CMK (cell line): ENCODE measurements around the gene CPPED1.
A peak's percentile ranks its signal among the peaks of the same experiment; 100 is the strongest.
"Not testable (repeated sequence)": the region's sequence is repeated elsewhere in the genome, so short reads cannot be mapped to it uniquely, and the experiment has no call there.

Experiments used
- DNase-seq: peaks from one replicate; pipeline ENCODE4 v3.0.0-alpha.2; 2010; ENCODE audit warnings: low read depth

The CPPED1 gene, protein sequence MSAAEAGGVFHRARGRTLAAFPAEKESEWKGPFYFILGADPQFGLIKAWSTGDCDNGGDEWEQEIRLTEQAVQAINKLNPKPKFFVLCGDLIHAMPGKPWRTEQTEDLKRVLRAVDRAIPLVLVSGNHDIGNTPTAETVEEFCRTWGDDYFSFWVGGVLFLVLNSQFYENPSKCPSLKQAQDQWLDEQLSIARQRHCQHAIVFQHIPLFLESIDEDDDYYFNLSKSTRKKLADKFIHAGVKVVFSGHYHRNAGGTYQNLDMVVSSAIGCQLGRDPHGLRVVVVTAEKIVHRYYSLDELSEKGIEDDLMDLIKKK

DNA sequence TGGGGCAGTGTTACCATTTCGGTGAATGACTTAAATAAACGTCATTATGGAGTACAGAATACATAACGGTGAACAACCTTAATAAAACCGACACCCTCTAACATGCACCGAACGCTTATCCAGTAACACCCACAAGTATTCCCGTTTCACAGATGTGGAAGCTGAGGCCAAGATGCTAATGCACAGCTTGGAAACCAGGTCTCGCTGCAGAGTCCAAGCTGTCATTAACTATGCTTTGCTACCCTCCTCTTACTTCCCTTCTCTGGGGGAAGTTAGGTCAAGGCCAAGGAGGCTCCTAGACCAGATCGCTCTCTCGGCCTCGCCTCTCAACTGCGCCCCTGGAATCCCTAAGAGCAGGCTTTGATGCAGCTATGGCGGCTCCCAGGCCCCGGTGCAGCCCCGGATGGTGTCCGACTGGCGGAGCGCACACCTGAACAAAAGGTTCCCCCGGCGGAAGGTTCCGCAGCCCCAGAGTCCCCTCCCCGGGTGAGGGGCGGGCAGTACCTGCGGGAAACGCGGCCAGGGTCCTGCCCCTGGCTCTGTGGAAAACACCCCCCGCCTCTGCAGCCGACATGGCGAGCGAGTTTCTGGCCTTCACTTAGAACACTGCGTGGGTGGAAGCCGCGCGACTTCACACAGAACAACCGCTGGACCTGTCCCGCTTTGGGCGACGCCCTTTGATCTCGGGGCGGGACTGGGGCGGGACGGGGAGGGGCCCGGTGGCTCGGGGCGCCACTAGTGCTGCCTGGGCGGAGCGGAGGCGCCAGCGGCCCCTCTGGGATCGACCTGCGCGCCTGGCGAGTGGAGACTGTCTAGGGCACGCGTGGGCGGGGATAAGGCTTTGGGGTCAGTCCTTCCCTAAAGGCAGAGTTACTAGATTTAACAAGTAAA, at the start of gene CPPED1:
TSS of gene CPPED1 (minus strand) at position 685 of the 891 bp plus-strand sequence. CDS start at position 574, 111 bp downstream.
- peak; percentile 83 for DNase-seq

DNA sequence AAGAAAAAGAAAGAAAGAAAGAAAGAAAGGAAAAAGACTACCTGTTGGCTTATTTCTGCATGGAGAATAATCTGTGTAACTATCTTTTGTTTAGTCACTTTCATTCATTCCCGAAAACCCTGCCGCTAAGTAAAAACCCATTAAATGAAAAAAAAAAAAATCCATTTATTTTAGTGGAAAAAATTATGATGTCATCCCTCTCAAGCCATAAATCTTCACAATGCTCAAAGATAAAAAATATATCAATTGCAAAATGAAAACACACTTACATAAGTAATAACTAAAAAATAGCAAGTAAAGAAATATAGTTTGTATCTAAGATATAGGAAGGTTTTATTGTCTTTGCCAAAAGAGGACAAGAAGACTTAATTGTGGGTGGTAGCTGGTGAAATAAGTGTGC, 46.5 kb upstream of the CPPED1 start:
- no peak for DNase-seq

DNA sequence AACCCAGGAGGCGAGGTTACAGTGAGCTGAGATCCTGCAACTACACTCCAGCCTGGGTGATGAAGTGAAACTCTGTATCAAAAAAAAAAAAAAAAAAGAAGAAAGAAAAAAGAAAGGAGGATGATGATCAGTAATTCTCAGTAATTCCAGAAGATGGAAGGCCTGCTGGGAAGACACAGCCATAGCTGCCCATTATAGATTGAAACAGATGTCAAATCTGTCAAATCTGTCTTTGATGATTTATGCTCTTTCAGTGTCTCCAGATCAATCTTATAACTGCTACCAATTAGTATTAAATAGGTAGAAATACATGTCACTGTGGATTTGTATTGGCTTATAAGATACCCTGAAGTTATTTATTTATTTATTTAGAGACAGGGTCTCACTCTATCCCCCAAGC, 42.9 kb upstream of the CPPED1 start:
- no peak for DNase-seq

DNA sequence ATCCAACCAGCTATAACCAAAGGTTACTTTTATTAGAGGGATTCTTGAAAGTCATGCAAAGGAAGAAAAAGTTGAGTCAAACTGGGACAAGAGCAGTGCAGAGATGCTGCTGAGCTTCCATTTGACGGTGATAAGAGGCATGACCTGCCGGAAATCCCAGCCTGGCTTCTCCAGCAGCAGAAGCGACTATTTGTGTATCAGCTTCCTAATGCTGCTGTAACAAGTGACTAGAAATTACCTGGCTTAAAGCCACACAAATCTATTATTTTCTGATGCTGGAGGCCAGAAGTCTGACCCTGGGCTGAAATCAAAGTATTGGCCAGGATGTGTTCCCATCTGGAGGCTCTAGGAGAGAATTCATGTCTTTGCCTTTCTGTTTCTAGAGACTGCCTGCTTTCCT, 41.6 kb upstream of the CPPED1 start:
- no peak for DNase-seq

DNA sequence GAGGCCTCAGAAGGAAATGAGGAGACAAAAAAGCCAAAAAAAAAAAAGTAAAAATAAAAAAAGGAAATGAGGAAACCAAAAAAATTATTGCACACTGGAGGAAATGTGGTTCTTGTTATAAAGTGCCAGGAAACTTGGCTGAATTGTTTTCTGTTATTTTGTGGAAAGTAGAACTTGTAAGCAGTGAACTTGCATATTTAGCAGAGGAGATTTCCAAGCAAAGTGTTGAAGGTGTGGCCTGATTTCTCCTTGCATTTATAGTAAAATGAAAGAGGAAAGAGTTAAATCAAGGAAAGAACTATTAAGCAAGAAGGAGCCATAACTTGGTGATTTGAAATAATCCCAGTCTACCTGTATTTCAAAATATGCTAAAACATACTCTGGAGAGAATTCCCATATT, 34.1 kb upstream of the CPPED1 start:
- DNase-seq = no peak

DNA sequence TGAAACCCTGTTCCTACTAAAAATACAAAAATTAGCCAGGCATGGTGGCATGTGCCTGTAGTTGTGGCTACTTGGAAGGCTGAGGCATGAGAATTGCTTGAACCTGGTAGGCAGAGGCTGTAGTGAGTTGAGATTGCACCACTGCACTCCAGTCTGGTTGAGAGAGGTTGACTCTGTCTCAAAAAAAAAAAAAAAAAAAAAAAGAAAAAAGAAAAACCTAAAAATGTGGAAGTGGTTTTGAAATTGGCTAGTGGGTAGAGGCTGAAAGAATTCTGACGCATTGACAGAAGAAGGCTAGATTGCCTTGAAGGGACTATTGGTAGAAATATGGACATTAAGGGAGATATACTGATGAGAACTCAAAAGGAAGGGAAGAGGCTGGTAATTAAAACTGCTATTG, 33.6 kb upstream of the CPPED1 start:
- DNase-seq = no peak

DNA sequence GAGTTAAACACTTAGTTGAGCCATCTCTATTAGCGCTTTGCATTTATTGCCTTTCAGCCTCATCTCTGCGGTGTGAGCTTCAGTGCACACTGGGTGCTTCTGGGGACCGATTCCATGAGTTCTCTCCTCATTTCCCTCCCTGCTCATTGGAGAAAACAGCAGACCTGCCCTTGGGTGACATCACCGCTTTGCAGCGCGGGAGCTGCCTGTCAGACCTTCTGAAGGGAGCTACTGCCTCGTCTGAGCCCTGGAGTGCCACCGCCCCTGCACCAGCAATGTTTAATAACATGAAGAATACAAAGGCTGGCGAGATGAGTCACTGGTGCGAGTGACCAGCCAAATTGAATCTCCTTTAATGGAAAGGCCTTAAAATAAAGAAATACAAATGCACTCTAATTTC, 30.2 kb upstream of the CPPED1 start:
- no peak for DNase-seq

DNA sequence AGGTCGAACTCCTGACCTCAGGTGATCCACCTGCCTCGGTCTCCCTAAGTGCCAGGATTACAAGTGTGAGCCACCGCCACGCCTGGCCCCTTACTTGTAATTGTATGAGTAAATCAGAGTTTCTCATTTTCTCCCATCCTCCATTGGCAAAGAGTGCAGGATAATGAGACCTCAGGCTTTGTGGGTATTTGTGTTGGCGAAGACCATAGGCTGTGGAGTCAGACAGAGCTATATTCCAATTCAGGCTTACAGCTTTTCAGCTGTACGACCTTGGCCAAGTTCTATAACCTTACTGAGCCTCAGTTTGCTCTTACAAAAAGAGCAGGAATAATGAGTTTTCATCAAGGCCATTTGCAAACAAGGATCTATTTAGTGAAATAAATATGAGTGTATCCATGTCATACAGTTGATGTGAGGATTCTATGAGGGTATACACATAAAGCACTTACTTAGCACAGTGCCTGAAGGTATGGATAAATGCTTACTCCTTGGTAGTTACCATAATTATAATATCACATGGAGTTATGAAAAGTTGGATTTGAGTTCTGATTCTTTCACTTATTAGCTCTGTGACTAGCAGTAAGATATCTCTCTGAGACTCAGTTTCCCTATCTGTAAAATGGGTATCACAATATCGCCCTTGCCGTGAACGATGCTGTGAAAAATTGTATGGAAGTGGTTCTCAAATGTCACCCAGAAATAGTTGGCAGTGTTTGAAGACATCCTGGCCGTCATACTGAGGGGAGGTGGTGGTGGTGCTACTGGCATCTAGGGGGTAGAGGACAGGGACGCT, 25.6 kb upstream of the CPPED1 start:
- no peak for DNase-seq

DNA sequence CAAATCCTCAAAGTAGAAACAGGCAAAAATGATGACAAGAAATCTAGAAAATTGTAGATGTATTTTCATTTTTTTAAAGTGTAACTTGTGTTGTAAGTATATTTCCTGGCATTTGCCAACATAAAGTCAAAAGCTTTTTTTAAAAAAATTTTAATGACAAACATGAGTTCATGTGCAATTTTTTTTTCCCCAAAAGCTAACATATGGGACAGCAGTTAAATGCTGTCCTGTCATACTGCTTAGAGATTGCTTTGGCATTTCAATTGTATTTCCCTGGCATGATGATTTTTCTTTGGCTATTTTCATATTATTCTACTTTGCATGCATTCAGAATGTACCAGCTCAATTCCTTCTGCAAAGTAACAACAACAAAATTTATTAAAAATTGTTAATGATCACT, 24.5 kb upstream of the CPPED1 start:
- DNase-seq = no peak

DNA sequence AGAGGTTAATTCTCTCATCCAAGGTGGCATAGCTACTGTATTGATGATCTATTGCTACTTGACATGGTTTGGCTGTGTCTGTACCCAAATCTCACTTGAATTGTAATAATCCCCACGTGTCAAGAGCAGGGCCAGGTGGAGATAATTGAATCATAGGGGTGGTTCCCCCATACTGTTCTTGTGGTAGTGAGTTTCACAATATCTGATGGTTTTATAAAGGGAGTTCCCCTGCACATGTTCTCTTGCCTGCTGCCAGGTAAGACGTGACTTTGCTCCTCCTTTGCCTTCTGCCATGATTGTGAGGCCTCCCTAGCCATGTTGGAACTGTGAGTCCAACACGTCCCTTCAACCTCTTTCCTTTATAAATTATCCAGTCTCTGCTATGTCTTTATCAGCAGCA, 22.9 kb upstream of the CPPED1 start:
- no peak for DNase-seq

DNA sequence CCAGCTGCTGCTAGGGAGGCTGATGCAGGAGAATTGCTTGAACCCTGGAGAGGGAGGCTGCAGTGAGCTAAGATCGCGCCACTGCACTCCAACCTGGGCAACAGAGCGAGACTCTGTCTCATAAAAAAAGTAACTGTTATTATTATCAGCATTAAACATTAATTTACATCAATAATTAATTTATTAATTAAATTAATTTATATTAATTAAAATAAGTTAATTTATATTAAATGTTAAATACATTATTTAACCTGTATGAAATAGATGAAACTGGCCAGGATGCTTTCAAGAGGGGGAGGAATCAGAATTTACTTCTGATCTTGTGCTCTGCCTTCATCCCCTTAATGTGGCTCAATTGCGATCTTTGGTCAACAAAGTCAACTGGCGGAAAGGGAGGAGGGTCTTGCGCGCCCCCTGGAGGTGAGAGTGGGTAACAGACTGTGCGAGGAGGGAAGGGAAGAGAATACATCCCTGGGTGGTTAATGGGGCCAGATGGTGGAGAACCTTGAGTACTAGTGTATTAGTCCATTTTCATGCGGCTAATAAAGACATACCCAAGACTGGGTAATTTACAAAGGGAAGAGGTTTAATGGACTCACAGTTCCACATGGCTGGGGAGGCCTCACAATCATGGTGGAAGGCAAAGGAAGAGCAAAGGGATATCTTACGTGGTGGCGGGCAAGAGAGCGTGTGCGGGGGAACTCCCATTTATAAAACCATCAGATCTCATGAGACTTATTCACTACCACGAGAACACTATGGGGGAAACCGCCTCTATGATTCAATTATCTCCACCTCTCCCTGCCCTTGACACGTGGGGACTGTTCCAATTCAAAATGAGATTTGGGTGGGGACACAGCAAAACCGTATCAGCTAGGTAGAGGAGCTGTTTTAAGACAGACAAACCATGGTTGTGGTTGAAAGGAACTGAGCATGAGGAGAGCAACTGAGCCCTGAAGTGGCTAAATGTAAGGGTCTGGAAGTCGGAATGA, 15.7 kb upstream of the CPPED1 start:
- peak; percentile 34 for DNase-seq

DNA sequence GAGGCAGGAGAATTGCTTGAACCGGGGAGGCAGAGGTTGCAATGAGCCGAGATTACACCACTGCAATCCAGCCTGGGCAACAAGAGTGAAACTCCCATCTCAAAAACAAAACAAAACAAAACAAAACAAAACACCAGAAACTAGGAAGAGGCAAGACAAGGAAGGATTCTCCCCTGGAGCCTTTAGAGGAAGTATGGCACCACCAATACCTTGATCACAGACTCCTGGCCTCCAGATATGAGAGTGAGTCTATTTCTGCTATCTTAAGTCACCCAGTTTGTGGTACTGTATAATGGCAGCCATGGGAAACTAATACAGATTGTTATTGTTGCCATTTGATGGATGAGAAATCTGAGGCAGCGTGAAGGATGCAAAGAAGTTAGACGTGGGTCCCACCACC, 14.6 kb upstream of the CPPED1 start:
- DNase-seq = no peak

DNA sequence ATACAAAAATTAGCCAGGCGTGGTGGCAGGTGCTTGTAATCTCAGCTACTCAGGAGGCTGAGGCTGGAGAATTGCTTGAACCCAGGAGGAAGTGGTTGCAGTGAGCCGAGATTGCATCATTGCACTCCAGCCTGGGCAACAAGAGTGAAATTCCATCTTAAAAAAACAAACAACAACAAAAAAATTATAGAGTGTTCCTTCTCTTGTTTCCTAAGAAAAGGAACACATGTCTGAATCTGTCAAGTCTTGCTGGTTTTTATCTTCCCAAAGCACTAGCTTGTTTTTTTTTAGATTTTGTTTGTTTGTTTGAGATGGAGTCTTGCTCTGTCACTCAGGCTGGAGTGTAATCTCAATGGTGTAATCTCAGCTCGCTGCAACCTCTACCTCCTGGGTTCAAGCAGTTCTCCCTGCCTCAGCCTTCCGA, 13.1 kb upstream of the CPPED1 start:
- DNase-seq = not testable (repeated sequence)

DNA sequence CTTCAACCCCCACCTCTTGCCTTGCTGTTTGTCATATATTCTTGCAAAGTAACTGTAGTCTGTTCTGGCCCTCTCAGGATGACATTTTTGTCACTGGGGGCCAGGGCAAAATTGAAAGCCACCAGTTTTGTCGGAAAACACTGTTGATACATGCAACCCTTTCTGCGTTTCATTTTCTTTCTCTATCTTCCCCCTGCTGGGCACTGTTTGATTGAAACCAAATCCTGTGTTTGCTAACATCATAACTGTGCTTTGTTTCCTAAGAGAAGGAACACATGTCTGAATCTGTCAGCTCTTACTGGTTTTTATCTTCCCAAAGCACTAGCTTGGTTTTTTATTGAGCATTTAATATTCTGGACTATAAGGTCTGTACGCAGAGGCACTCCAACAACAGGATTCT, 11.7 kb upstream of the CPPED1 start:
- DNase-seq = no peak

DNA sequence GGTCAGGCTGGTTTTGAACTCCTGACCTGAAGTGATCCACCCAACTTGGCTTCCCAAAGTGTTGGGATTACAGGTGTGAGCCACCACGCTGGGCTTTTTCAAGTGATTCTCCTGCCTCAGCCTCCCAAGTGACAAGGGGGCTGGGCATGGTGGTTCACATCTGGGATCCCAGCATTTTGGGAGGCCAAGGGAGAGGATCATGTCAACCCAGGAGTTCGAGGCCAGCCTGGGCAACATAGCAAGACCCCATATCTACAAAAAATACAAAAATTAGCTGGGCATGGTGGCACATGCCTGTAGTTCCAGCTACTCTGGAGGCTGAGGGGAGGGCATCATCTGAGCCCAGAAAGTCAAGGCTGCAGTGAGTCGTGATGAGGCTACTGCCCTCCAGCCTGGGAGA, 10.0 kb upstream of the CPPED1 start:
- DNase-seq = not testable (repeated sequence)

DNA sequence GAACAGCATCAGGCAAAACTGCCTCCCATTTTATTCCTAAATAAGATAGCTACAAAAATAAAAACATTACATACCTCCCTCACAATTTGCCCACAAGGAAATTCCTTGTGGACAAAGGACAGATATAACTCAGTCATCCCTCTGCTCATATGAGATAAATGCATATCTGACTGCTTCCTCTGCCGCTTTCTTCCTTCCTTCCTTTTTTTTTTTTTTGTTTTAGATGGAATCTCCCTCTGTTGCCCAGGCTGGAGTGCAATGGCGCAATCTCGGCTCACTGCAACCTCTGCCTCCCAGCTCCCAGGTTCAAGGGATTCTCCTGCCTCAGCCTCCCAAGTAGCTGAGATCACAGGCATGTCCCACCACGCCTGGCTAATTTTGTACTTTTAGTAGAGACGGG, 9.6 kb upstream of the CPPED1 start:
- not testable (repeated sequence) for DNase-seq

DNA sequence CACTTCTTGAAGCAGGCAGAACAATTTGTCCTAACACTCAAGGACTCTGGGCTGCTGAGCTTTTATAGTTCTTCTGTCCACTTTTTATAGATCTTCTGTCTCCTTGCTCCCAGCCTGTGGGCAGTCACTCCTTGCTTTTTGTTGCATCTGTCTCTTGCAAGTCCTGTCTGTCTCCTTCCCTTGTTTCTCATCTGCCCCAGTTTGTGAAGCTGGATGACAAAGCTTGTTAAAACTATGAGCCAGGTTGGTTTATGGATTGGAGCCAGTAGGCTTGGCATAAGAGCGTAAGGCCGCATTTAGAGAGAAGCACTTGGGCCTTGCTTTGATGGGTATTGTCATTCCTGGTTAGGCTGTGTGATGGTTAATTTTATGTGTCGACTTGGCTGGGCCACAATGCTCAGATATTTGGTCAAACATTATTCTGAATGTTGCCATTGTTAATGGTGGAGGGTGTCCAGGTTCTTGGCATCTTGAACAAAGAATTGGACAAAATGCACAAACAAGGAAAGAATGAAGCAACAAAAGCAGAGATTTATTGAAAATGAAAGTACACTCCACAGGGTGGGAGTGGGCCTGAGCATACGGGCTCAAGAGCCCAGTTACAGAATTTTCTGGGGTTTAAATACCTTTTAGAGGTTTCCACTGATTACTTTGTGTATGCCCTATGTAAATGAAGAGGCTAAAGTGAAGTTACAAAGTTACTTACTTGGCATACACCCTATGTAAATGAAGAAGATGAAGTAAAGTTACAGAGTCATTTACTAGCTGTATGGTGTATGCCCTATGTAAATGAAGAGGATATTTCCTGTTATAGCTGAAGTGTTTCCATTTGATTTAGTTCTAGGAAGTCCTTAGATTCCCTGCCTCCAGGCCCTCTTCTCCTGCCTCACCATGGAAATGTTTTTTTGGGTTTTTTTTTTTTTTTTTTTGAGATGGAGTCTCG, 8.0 kb upstream of the CPPED1 start:
- no peak for DNase-seq

DNA sequence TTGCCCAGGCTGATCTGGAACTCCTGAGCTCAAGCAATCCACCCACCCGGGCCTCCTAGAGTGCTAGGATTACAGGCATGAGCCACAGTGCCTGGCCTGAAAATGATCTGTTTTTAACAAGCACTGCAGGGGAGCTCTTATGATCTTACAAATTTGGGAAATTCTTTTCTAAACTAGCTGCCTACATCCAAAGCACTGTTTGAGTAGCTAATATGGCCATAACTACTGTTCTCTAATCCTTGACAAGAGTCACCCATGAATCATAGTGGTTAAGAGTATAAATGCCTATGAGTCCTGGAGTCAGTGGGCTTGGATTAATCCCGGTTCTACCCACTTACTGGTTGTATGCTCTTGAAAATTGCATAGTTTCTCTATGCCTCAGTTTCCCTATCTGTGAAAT, 1.4 kb upstream of the CPPED1 start:
- DNase-seq = no peak

DNA sequence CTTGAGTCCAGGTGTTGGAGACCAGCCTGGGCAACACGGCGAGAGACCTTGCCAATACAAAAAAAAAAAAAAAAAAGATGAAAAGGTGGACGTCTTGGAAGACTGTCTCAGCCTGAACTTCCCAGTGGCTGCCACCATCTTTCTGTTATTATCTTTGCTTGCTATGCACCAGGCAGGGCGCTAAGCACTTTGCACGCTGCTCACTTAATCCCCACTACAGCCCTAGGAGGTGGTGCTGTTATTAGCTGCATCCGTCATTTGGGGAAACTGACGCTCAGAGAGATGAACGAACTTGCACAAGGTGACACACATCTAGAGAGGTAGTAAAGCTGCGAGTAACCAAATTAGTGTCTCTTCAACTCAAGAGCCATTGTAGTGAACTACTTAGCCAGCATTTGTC, 708 bp upstream of the CPPED1 start:
- no peak for DNase-seq

DNA sequence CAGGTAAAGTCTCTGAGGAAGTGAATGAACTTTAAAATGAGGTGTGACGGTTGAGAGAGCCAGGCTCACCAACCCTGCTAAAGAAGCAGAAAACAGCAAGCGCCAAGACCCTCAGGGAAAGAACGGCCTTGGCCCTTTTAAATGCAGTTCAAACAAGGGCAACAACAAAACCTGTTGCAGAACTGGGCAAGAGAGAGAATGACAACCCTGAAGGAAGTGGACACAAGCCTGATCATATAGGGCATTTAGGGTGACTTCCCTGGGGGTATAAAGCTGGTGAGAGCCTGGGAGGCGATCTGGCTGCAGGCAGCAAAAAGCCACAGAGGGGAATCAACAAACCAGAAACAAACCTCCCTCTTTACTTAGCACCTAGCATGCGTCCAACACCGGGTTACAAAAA, 1.0 kb downstream of the CPPED1 start:
- no peak for DNase-seq
